ENCODE results near the gene C17orf58. TPM values are rescaled to one million over a fixed set of nuclear protein-coding genes. Genes with fewer than 3 reads are reported as not detected.

C17orf58 gene
- total and polyA plus RNA-seq, 2 experiments from 2014 or later, result 30.9 to 35.8 TPM

- Histone ChIP-seq H3K9me2 (ENCODE audit: insufficient read depth) (no peaks in the 10 kb centered on the region), H3K4me3 (peak overlapping the region; percentile 52), H4K20me1 (replicated peaks; ENCODE audit: insufficient read depth) (no peaks in the 10 kb centered on the region), H3F3A (replicated peaks; ENCODE audit: low read depth) (no peaks in the 10 kb centered on the region), H3K4me1 (ENCODE audit: insufficient read depth) (peaks cover 14% of the 10 kb centered on the region), H3K27ac (ENCODE audit: low read depth) (peak overlapping the region; percentile 92), H3K79me2 (replicated peaks; ENCODE audit: insufficient read depth) (peaks cover 21% of the 10 kb centered on the region; the same call in 1 of the 2 replicates), H2AFZ (no peak overlapping the region), H3K27me3 (ENCODE audit: insufficient read depth) (no peaks in the 10 kb centered on the region), H3K4me2 (peak overlapping the region; percentile 68), H3K36me3 (ENCODE audit: insufficient read depth) (no peaks in the 10 kb centered on the region)
- TF ChIP-seq ZNF462 (CRISPR knock-in tag; IDR thresholded peaks at IDR 0.05), result no peak
- TF ChIP-seq, protein P1, sequence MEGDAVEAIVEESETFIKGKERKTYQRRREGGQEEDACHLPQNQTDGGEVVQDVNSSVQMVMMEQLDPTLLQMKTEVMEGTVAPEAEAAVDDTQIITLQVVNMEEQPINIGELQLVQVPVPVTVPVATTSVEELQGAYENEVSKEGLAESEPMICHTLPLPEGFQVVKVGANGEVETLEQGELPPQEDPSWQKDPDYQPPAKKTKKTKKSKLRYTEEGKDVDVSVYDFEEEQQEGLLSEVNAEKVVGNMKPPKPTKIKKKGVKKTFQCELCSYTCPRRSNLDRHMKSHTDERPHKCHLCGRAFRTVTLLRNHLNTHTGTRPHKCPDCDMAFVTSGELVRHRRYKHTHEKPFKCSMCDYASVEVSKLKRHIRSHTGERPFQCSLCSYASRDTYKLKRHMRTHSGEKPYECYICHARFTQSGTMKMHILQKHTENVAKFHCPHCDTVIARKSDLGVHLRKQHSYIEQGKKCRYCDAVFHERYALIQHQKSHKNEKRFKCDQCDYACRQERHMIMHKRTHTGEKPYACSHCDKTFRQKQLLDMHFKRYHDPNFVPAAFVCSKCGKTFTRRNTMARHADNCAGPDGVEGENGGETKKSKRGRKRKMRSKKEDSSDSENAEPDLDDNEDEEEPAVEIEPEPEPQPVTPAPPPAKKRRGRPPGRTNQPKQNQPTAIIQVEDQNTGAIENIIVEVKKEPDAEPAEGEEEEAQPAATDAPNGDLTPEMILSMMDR (conservative IDR thresholded peaks at IDR 0.05; ENCODE audit: low read depth in 2 of 2), result peak; percentile 8 to 16; a peak in 1 of 4 replicates
- no peak for TF ChIP-seq ZNF114 (CRISPR knock-in tag; IDR thresholded peaks at IDR 0.05)
- TF ChIP-seq NANOG (IDR thresholded peaks at IDR 0.05; ENCODE audit: borderline replicate concordance), result no peak
- peak; percentile 91 for TF ChIP-seq POLR2AphosphoS5 (IDR thresholded peaks at IDR 0.05; ENCODE audit: low read depth)
- peak; percentile 94 for TF ChIP-seq CREB1 (CRISPR knock-in tag; IDR thresholded peaks at IDR 0.05; ENCODE audit: low read depth)
- TF ChIP-seq ZNF331 (CRISPR knock-in tag; IDR thresholded peaks at IDR 0.05; ENCODE audit: low read depth), result no peak
- TF ChIP-seq, protein P2, sequence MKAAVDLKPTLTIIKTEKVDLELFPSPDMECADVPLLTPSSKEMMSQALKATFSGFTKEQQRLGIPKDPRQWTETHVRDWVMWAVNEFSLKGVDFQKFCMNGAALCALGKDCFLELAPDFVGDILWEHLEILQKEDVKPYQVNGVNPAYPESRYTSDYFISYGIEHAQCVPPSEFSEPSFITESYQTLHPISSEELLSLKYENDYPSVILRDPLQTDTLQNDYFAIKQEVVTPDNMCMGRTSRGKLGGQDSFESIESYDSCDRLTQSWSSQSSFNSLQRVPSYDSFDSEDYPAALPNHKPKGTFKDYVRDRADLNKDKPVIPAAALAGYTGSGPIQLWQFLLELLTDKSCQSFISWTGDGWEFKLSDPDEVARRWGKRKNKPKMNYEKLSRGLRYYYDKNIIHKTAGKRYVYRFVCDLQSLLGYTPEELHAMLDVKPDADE (IDR thresholded peaks at IDR 0.05), result peak; percentile 45; the same call in 1 of the 2 replicates
- TF ChIP-seq EZH2phosphoT487 (IDR thresholded peaks at IDR 0.05; ENCODE audit: unreplicated experiment), result no peak
- TF ChIP-seq EZH2 (IDR thresholded peaks at IDR 0.05; ENCODE audit: low read depth, unreplicated experiment), result no peak
- TF ChIP-seq REST (IDR thresholded peaks at IDR 0.05; ENCODE audit: unreplicated experiment), result no peak
- peak overlapping the region; percentile 90 for H3K4me3 Mint-ChIP-seq
- peak; percentile 97 for DNase-seq (ENCODE audit: low spot score)
- H3K27ac Mint-ChIP-seq, result peak overlapping the region; percentile 99
- no peaks in the 10 kb centered on the region for H3K9me3 Mint-ChIP-seq
- peak; percentile 97 for ATAC-seq
- H3K27me3 Mint-ChIP-seq (ENCODE audit: insufficient read depth, low read depth, poor library complexity), result peaks cover 16% of the 10 kb centered on the region
- H3K36me3 Mint-ChIP-seq (ENCODE audit: low read depth), result peaks cover 41% of the 10 kb centered on the region
- peaks cover 32% of the 10 kb centered on the region for H3K4me1 Mint-ChIP-seq
These were observed 21.6 kb downstream of the C17orf58 start for GRCh38 chr17:67974598-67975066.
